ENCODE results near the gene PHF24.
"Not testable (repeated sequence)": the region's sequence is repeated elsewhere in the genome, so short reads cannot be mapped to it uniquely, and the experiment has no call there.

PHF24 gene

DNA sequence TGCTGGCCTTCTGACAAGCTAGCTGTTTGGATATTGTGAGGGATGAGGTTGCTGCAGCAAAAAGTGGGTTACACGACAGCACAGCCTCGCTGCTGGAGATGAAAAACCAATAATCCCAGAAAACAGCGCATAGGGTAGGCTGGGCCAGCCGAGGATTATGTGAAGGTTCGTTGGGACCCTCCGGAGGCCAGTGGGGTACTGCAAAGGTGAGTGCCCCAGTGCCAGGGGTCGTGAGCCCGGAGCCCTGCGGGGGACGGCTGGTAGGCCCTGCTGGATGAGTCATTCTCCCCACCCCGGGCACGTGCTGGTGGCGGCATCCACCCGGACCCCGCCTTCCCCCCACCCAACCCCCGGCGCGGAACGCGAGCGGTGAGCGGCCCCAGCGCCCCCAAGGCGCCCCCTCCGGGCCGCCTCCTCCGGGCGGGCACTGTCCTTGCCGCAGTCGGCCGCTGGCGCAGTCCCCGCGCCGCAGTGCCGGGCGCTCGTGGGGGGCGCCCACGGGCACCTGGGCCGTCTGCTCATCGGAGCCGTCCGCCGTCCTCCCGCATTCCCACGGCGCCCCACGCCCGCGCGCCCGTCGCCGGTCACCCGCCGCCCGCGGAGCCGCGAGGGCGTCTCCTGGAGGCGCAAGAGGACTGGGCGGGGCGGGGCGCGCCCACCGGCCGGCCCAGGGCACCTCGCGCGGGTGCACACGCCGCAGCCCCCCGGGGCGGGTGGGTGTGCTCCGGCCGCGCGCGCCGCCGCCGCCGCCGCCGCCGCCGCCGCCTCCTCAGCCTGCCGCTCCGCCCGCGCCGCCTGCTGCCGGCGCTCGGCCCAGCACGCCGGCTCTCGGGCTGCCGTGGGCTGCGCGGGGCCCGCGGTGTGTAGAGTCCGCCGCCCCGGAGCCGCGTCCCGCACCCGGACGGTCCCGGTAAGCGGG, at the start of gene PHF24:
Gene PHF24 (plus strand): TSS at position 794 of the 919 bp plus-strand sequence. CDS start 13,014 bp downstream, outside the sequence.
- no peak within 1 kb of the TSS for H3K4me3 ChIP-seq (replicated peaks; ENCODE audit: low read depth, low read length)
- TF ChIP-seq, protein P1, sequence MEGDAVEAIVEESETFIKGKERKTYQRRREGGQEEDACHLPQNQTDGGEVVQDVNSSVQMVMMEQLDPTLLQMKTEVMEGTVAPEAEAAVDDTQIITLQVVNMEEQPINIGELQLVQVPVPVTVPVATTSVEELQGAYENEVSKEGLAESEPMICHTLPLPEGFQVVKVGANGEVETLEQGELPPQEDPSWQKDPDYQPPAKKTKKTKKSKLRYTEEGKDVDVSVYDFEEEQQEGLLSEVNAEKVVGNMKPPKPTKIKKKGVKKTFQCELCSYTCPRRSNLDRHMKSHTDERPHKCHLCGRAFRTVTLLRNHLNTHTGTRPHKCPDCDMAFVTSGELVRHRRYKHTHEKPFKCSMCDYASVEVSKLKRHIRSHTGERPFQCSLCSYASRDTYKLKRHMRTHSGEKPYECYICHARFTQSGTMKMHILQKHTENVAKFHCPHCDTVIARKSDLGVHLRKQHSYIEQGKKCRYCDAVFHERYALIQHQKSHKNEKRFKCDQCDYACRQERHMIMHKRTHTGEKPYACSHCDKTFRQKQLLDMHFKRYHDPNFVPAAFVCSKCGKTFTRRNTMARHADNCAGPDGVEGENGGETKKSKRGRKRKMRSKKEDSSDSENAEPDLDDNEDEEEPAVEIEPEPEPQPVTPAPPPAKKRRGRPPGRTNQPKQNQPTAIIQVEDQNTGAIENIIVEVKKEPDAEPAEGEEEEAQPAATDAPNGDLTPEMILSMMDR (IDR thresholded peaks at IDR 0.05; ENCODE audit: low read depth, low read length, missing control alignments), result no peak
- DNase-seq (ENCODE audit: extremely low read depth, low read depth), result no peak

DNA sequence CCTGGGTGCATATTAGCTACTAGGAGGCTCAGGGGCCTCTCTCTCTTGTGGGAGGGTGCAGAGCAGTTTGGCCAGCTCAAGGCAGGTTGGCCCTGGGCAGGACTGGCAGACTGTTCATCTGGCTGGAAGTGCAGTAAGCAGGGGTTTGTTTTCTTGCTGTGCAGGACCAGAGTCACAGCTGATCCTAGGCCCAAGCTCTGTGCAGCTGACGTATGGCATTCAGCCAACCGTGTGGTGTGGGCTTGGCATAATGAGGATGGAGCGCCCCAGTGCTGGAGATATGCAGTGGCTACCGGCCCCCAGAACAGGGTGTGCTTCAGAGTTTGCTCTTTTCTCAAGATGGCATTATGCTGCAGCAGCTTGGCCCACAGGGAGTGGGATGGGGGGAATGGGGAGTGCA, 31.0 kb upstream of the PHF24 start:
- TF ChIP-seq, protein P1 (IDR thresholded peaks at IDR 0.05; ENCODE audit: low read depth, low read length, missing control alignments), result no peak
- H3K4me3 ChIP-seq (replicated peaks; ENCODE audit: low read depth, low read length), result no peak overlapping the region
- no peak for DNase-seq (ENCODE audit: extremely low read depth, low read depth)

DNA sequence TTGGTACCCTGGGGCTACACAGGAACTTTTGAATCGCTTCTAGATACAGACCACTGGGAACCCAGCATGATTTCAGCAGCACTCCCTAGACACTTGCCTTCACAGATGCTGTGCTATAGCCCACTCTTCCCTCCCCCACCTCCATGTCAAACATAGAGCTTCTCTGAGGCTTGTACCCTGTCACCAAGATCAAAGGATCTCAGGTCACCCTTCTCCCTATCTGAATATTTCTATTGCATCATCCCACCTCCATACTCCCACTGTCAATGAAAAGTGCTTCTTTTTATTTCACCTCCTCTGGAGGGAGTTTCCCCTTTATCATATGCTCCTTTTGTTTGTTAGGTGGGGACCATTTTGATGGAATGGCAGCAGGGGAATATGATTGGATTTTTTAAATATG, 29.2 kb upstream of the PHF24 start:
- no peak for DNase-seq (ENCODE audit: extremely low read depth, low read depth)
- no peak overlapping the region for H3K4me3 ChIP-seq (replicated peaks; ENCODE audit: low read depth, low read length)
- TF ChIP-seq, protein P1 (IDR thresholded peaks at IDR 0.05; ENCODE audit: low read depth, low read length, missing control alignments), result no peak

DNA sequence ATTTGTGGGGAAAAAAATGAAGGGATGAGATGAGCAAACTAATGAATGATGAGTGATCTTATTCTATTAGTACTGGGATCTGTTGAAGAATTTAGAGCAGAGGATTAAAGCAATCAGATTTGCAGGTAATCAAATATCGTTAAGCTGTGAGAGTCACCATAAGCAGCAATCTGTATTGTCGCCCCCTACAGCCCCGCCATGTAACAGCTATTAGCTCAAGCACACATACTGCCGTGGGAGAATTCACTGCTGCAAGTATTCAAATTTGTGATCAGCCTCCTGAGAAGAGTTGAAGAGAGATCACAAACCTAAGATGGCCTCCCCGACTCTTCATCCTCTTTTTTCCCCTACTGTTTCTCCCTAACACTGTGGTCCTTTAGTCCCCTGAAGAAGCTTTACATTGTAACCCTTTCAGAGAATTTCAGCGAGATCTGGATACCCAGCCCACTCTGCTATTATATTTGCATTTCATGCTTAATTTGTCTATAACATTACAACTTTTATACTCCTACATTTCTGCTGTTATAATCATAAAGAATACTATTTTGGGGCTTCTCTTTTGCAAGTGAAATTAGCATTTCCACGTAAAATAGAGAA, 28.5 kb upstream of the PHF24 start:
- H3K4me3 ChIP-seq (replicated peaks; ENCODE audit: low read depth, low read length), result no peak overlapping the region
- peak; percentile 2 for DNase-seq (ENCODE audit: extremely low read depth, low read depth)
- TF ChIP-seq, protein P1 (IDR thresholded peaks at IDR 0.05; ENCODE audit: low read depth, low read length, missing control alignments), result peak; percentile 80

DNA sequence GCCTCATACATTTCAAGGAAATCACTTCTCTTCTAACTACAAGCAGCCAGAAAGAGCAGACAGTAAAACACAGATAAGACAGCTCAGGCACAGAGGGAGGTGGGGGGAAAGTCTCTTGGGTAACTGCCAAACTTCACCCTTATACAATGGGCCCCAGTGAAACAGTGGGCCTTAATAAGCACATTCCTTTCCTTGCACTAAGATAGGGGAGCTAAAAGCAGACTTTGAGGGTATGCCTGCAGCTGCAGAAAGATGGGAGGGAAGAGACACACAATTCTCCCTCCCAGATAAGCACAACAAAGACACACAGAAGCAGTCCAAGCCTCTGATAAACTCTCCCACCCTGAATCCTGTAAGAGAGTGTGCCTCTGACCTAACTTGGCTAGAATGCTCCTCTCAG, 18.1 kb upstream of the PHF24 start:
- not testable (repeated sequence) for DNase-seq (ENCODE audit: extremely low read depth, low read depth); H3K4me3 ChIP-seq (replicated peaks; ENCODE audit: low read depth, low read length)

DNA sequence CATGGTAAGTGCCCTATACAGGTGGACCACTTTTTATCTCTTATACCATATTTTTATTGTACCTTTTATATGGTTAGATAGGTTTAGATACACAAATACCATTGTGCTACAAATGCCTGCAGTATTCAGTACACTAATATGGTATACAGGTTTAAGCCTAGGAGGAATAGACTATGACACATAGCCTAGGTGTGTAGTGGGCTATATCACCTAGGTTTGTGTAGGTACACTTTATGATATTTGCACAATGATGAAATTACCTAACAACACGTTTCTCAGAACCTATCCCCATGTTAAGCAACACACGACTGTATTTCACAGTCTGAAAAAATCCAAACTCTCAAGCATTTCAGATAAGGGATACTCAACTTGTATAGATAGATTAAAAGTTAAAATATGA, 9.6 kb upstream of the PHF24 start:
- TF ChIP-seq, protein P1 (IDR thresholded peaks at IDR 0.05; ENCODE audit: low read depth, low read length, missing control alignments), result no peak
- no peak for DNase-seq (ENCODE audit: extremely low read depth, low read depth)
- no peak overlapping the region for H3K4me3 ChIP-seq (replicated peaks; ENCODE audit: low read depth, low read length)

DNA sequence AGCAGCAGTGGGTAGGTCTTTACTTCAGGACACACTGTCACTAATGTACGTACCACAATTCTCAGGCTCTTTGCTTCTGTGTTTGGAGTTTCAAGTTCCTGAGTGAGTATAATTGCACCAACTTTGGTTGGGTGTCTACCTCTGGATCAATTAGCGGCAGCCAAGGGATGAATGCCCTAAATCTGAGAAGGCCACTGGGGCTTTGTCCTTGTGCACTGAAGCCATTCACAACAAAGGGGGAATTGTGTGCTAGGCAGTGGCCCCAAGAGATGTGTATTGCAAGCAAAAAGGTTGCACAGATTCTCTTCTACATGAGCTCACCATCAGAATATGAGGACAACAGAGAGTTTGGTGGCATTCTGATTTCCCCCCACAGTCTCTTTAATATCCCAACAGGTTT, 3.9 kb upstream of the PHF24 start:
- TF ChIP-seq, protein P1 (IDR thresholded peaks at IDR 0.05; ENCODE audit: low read depth, low read length, missing control alignments), result no peak
- DNase-seq (ENCODE audit: extremely low read depth, low read depth), result no peak
- H3K4me3 ChIP-seq (replicated peaks; ENCODE audit: low read depth, low read length), result no peak overlapping the region

DNA sequence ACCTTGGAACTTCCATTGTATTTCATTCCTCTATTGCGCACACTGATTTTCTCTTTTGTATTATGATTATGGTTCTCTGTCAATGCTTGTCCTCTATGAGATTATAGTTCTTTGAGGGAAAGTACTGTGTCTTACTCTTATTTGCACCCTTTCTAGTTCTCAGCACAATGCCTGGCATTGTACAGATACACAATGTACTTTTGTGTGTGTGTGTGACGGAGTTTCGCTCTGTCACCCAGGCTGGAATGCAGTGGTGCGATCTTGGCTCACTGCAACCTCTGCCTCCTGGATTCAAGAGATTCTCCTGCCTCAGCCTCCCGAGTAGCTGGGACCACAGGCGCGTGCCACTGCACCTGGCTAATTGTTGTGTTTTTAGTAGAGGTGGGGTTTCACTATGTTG, 2.0 kb upstream of the PHF24 start:
- DNase-seq (ENCODE audit: extremely low read depth, low read depth); H3K4me3 ChIP-seq (replicated peaks; ENCODE audit: low read depth, low read length): not testable (repeated sequence)
